GM18909 (cell line): Measurements from ENCODE around the gene AKAP1.

Source experiments
- ATAC-seq: cut with Tn5 transposase; IDR thresholded peaks from one replicate; pipeline ENCODE4 v1.9.1; 2021; ENCODE audit warnings: mild to moderate bottlenecking; ENCODE audit not compliant: unreplicated experiment, poor library complexity

AKAP1 gene

DNA sequence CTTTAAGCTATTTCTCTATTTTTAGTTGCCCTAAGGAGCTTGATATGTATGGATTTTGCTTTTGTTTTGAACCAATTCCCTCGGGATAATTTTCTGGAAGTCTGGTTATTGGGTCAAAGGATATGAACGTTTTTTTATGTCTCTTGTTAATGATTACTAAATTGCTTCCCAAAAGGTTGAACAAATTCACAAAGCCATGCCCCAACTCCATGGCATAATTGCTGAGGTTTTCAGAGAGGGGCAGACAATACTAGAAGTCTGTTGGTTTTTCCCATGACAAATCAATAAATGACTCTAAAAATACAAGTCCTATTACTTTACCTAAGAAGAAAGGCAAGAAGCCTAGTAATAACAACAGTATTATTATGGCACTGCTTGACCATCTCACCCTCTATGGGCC, 11.4 kb upstream of the AKAP1 start:
- ATAC-seq: no peak

DNA sequence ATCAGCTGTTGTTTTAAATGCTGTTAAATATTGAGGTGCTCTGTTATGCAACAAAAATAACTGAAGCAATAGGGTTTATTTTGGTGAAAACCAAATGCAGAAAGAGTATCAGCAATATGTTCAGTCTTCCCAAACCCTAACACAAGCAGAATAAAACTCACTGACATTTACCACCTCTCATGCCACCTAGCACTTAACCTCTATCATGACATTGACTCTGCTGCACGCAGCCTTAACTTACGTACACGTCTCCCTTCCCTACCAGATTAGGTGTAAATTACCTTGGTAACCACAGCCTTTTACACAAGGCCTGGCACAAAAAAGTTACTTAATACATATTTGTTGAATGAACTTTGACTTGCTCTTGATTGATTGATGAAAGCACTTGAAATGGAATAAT, 9.9 kb upstream of the AKAP1 start:
- no peak for ATAC-seq

GRCh38 chr17:57075785-57076184, 9.3 kb upstream of the AKAP1 start:
- ATAC-seq: no peak

GRCh38 chr17:57077000-57077399, 8.0 kb upstream of the AKAP1 start:
- ATAC-seq: no peak

GRCh38 chr17:57078274-57078673, 6.8 kb upstream of the AKAP1 start:
- no peak for ATAC-seq

GRCh38 chr17:57080718-57081117, 4.3 kb upstream of the AKAP1 start:
- no peak for ATAC-seq

DNA sequence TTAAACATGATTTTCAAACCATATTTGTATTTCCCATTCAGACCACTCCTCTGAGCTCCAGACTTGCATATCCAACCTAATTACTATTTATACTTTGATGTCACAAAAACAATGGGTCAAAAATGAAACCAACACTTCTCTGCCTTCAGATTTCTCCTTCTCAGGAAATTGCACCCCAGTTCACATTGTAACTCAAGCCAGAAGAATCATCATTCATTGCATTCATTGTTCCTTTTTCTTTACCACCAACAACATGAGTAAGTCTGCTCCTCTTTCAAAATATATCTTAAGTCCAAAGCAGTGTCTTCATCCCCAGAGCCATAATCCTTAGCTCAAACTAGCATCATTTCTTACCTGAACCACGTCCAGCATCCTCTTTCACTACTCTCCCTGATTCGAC, 2.6 kb upstream of the AKAP1 start:
- no peak for ATAC-seq

DNA sequence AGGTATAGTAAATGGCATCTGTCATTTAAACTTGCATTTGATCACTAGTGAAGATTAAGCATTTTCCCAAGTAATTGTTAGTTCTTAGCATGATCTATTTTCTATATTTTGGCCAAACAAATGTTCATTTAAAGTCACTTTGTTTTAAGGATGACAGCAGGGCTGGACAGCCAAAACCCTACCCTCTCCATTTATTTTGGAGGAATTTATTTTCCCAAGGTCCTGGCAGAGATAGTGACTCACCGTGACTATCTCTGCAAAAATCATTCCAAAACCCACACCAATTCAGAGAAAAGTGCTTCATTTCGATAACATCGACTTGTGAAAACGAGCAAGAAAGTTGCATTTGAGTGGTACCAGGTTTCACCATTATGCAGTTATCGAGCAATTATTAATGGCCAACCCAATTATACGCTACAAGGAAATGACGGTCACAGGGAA, 665 bp upstream of the AKAP1 start:
- ATAC-seq: peak; percentile 23

GRCh38 chr17:57085448-57086068, 512 bp downstream of the AKAP1 start:
- ATAC-seq: peak; percentile 35

DNA sequence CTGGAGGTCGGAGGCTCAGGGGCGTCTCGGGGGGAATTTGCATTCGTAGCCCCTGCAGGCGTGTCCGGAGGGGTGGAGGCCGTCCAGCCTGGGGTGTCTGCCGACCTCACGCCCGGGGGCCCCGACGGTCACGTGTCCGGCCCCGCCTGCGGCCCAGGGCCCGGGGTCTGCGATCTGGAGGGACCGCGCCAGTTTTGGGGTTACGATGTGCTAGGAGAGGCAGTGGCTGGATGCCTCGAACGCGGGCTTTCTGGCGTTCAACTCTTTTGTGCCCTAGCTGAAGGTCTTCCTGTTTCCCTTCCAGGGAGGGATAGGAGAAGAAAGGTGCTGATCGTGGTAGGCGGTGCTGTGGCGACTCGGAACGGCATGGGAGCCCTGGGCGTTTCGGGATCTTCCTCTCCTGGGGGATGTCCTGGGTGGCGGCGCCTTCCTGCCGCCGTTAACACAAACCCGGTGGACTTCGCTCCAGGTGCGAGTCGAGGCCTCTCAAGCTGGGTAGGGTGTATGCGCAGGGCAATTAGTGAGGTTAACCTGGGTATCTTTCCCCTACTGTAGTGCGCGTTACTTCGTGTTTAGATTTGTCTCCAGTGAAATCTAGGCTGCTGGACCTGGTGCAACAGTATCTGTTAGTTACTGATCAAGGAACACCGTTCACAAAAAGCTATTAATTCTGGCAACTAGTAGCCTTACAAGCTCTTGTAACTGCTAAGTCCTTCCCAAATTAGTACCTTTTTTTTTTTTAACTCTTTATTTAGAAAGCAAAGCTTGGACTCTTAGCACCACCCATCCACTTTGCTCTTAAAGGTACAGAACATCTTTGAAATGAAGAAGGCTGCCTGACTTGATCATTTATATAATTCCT, 1.3 kb downstream of the AKAP1 start:
- no peak for ATAC-seq

DNA sequence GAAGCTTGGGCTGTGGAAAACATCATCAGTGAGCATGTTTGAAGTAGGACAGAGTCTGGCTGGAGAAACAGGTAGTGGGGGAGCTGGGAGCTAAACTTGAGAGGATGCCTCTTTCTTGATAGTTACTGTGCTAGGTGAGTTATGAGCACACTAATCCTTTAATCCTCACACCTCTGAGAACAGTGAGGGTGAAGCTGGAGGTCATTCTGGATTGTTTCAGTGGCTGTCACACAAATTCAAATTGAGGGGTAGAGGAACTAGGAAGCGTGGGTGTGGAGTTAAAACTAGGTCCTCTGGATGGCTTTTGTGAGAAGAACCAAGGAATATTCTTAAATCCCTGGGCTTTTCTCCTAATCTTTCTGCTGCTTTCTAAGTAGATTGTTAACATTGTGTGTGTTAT, 3.3 kb downstream of the AKAP1 start:
- ATAC-seq: no peak

DNA sequence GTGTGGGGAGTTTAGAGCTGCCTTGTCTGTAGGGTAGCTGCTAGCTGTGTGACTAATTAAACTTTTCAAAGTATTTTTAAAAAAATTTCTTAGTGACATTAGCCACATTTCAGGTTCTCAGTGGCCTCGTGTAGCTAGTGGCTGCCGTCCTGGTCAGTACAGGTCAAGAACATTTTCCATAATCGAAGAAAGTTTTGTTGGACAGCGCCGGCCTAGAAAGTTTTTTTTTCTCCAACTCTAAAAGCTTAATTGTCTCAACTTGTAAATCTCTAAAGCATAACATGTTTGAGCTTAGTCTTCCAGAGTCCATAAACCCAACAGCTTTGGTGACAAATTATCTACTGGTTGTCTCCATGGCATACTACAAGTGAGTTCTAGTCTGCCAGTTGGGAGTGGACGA, 4.3 kb downstream of the AKAP1 start:
- no peak for ATAC-seq

- ATAC-seq: no peak
Observed at GRCh38 chr17:57090560-57091185, 5.6 kb downstream of the AKAP1 start.

DNA sequence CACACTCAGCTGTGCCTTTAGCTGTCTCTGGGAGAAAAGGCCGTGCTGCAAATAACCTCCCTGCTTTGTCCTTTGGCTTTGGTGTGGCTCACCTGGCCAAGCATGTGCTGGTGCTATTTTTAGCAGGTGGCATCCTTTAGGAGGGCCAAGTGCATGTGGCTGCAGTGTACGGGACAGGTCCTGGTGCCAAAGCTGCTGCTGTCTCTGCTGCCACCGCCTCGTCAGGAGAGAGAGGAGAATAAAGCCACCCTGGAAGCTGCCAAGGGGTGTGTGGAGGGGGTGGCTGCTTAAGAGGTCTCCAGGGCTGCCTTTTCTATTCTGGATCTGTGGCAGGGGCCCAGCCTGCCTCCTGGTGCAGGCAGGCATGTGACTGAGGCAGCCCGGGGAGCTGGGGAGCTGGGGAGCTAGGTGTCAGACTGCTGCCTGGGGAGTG, 6.2 kb downstream of the AKAP1 start:
- ATAC-seq: no peak

GRCh38 chr17:57092171-57092570, 7.1 kb downstream of the AKAP1 start:
- ATAC-seq: no peak

DNA sequence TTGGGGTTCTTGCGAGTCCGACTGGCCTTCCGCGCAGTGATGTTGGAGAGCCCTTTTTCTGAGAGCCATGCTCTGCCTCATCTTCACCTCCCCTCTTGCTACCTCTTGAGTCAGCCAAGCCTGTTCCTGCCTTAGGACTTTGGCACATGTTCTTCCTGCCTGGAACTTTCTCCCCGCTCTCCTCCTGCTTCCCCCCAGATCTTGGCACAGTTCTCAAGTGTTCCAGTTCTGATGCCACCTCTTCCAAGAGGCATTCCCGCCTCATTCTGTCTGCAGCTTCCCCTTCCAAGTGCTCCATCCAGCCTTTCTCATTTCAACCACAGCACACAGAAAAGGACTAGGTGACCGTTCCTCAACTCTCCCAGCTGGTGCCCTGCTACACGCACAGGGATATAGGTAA, 7.7 kb downstream of the AKAP1 start:
- no peak for ATAC-seq

GRCh38 chr17:57096472-57097202, 11.6 kb downstream of the AKAP1 start:
- no peak for ATAC-seq

DNA sequence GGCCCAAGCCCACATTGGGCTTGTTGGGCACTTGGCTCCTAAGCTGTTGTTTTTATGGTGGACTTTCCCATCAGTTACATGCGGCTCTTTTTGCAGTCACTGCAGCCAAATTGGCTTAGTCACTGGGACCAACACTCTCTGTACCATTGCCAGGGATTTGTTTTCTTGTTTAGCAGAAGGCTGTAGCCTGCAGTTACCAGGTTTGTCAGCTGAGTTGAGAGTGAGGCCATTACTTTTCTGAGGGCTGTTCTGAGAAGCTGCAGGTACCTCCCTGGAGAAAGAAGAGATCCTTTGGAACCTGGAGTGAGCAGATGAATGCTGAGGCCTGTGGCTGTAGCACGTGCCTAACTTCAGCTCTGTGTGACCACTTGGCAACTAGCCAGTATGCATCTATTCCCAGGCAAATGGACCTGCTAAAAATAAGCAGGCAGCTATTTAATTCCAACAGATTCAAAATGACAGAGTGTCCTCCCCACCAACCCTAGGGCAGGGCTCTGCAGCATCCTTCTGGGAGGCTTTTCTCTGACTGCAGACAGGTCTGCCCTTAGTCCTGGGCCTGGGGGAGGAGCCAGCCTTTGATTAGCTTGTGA, 12.9 kb downstream of the AKAP1 start:
- no peak for ATAC-seq

GRCh38 chr17:57099165-57099564, 14.1 kb downstream of the AKAP1 start:
- no peak for ATAC-seq

DNA sequence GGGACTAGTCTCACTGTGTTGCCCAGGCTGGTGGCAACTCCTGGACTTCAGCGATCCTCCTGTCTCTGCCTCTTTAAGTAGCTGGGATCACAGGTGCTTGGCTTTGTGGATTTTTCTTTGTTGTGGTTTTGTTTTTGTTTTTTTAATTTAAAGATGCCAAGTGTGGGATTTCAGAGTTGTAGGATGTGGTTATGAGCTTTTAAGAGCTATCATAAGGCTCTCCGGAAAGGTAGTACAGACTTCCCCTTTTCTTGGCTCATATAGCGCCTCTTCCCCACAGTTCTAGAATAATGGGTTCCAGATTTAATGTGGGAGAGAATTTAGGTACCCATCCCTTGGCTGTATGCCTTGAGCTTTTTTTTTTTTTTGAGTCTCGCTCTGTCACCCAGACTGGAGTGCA, 17.1 kb downstream of the AKAP1 start:
- no peak for ATAC-seq
